Esophagus squamous epithelium (tissue), 5 donors: ENCODE data around the gene ZMIZ1. TPM values are rescaled to one million over a fixed set of nuclear protein-coding genes. Genes with fewer than 3 reads are reported as not detected.

Experiments
- DNase-seq: peaks from one replicate; lab custom pipeline; 2025; lab: John Stamatoyannopoulos, UW
- H3K27ac ChIP-seq, 4 donors: fragments of 200-600 bp; sonication (generic); one replicate each; pipeline ENCODE4 v1.5.1; 2016 to 2019; ENCODE audit warnings: mild to moderate bottlenecking in 1 of 4
- H3K27me3 ChIP-seq, 4 donors: fragments of 200-600 bp; sonication (generic); 1 replicate in 3 of 4; 2 replicates in 1 of 4; pipeline versions ENCODE4 v1.5.1 to v1.6.0; 2017 to 2021; ENCODE audit warnings: antibody characterized with exemption in 1 of 4
- H3K36me3 ChIP-seq, 3 donors: fragments of 200-600 bp; sonication (generic); one replicate each; pipeline ENCODE4 v1.5.1; 2016 to 2019
- H3K4me1 ChIP-seq, 3 donors: fragments of 200-600 bp; sonication (generic); one replicate each; pipeline ENCODE4 v1.5.1; 2017 to 2019
- H3K4me3 ChIP-seq, 4 donors: fragments of 200-600 bp; sonication (generic); 1 replicate in 3 of 4; 2 replicates in 1 of 4; pipeline ENCODE4 v1.5.1; 2016 to 2019; ENCODE audit warnings: mild to moderate bottlenecking in 2 of 4, moderate library complexity in 1 of 4
- H3K9me3 ChIP-seq, 3 donors: fragments of 200-600 bp; sonication (generic); one replicate each; pipeline ENCODE4 v1.5.1; 2016 to 2019
- POLR2A ChIP-seq, 4 donors: fragments of 450-650 bp; IDR thresholded peaks; one replicate each; pipeline ENCODE4 v1.6.1; 2017; ENCODE audit warnings: antibody characterized with exemption in 4 of 4, mild to moderate bottlenecking in 4 of 4, moderate library complexity in 3 of 4
- WGBS, 2 donors: methylation state at CpG; one replicate each; pipeline ENCODE4 v1.1.5; 2018; 5-methylcytosine and 5-hydroxymethylcytosine counted together
- intact Hi-C: fragments of 100-400 bp; cut with DNase I; formaldehyde crosslinking; loops from one replicate; pipeline ENCODE4 v1.15.0; 2022
- total RNA-seq, 4 donors: library from RNA; depleted of rRNA; stranded (reverse); fragments of >200 nt; gene quantifications; one replicate each; pipeline ENCODE4 v1.1.0, GENCODE V29; 2016
- TF ChIP-seq, protein P1 (sequence below), 6 experiments: fragments of 450-650 bp in 4 of 6; fragments of 200-600 bp in 2 of 6; sonication (generic) in 2 of 6; IDR thresholded peaks; one replicate each; pipeline ENCODE4 v1.5.1; 2016 to 2019; ENCODE audit warnings: antibody characterized with exemption in 6 of 6, mild to moderate bottlenecking in 4 of 6, moderate library complexity in 4 of 6
- donor health status: DM: yes; HTN: yes; CAD: no.

Gene ZMIZ1
- total RNA-seq, 4 donors from 2014 or later = 28.2 to 79.5 (median 40.4) TPM

DNA sequence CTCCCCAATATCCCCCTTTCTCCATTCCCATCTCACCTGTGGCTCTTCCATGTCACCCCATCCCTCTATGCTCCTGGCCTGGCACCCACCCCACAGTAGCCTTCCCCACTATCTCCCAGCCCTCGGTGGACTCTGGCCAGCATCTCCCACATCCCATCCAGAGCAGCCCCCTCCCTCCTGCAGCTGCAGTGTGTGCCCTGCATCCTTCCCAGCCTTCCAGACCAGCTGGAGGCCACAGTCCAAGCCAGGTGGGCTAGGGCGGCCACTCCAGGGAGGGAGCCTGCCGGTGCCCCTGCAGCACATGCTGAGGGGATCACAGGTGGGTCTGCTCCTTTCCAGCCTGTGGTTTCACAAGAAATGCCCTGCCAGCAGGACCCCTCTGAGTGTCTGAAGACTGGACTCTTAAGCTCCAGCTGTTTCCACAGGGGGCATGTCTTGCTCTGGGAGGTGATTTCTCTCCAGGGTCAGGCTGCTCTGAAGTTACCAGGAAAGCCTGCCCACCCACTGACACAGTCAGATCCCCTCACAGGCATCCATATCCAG is 187.6 kb downstream of the ZMIZ1 start:
- Histone ChIP-seq H3K4me3 (no peak overlapping the region), H3K27me3 (no peaks in the 10 kb centered on the region), H3K4me1 (peaks cover 33 to 76% (median 47%) of the 10 kb centered on the region in 3 donors), H3K36me3 (peaks cover 0 to 69% (median 0%) of the 10 kb centered on the region in 3 donors), H3K27ac (no peak overlapping the region), H3K9me3 (no peaks in the 10 kb centered on the region)
- TF ChIP-seq, protein P1, sequence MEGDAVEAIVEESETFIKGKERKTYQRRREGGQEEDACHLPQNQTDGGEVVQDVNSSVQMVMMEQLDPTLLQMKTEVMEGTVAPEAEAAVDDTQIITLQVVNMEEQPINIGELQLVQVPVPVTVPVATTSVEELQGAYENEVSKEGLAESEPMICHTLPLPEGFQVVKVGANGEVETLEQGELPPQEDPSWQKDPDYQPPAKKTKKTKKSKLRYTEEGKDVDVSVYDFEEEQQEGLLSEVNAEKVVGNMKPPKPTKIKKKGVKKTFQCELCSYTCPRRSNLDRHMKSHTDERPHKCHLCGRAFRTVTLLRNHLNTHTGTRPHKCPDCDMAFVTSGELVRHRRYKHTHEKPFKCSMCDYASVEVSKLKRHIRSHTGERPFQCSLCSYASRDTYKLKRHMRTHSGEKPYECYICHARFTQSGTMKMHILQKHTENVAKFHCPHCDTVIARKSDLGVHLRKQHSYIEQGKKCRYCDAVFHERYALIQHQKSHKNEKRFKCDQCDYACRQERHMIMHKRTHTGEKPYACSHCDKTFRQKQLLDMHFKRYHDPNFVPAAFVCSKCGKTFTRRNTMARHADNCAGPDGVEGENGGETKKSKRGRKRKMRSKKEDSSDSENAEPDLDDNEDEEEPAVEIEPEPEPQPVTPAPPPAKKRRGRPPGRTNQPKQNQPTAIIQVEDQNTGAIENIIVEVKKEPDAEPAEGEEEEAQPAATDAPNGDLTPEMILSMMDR (IDR thresholded peaks at IDR 0.05) = no peak
- no peak for TF ChIP-seq POLR2A (IDR thresholded peaks at IDR 0.05)
- intact Hi-C loops = no loop called here
- 85% methylated on average over 3 of the region's 3 CpGs; no CpG with 5 or more reads in 1 of the 2 donors for WGBS, 2 donors
- DNase-seq = no peak

DNA sequence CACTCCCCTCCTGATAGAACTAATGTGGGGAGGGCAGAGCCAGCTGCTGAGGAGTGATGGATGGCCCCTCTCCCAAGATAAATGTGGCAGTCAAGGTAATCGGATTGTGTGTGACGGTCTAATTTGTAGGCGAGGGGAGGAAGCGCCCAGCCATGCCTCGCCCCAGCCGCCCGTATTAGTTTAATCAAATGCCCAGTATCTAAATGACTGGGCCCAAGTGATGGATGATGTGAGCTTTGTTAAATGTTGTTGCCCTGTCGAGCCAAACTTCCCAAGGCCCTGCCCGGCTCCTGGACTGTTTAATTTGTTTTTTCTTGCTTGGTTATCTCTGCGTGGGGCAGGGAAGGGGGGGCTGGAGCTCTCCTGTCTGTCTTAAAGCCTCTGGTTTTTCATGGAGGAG is 190.1 kb downstream of the ZMIZ1 start:
- DNase-seq = no peak
- no peak overlapping the region for H3K4me3 ChIP-seq
- H3K9me3 ChIP-seq = no peaks in the 10 kb centered on the region
- H3K27me3 ChIP-seq = no peaks in the 10 kb centered on the region
- intact Hi-C loops = no loop called here
- no peak for TF ChIP-seq POLR2A (IDR thresholded peaks at IDR 0.05)
- TF ChIP-seq, protein P1 (IDR thresholded peaks at IDR 0.05) = no peak
- whole genome bisulfite sequencing, 2 donors = 68 to 91% methylated on average over 7 to 10 of the region's 10 CpGs
- no peak overlapping the region for H3K27ac ChIP-seq
- H3K36me3 ChIP-seq = peaks cover 0 to 67% (median 0%) of the 10 kb centered on the region in 3 donors
- H3K4me1 ChIP-seq = peaks cover 52 to 76% (median 61%) of the 10 kb centered on the region in 3 donors

DNA sequence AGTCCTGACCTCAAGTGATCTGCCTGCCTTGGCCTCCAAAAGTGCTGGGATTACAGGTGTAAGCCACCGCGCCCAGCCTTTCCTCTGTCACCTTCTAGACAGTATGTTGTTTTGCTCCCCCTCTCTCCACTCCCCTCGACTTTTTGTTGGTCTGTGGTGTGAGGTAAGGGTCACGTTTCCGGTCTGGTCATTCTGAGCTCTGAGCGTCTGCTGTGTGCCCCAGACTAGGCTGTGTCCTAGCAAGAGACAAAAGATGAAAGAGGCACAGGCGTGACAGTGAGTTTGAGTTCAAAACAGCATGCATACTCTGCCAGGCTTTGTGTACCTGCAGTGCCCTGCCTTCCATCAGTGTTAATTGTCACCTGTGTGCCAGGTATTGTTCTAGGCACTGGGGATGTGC is 191.1 kb downstream of the ZMIZ1 start:
- TF ChIP-seq, protein P1 (IDR thresholded peaks at IDR 0.05) = no peak
- no peak for TF ChIP-seq POLR2A (IDR thresholded peaks at IDR 0.05)
- Histone ChIP-seq H3K36me3 (peaks cover 0 to 60% (median 0%) of the 10 kb centered on the region in 3 donors), H3K27ac (peak overlapping the region in 3 of 4 donors; percentile 57 to 77 (median 62)), H3K9me3 (no peaks in the 10 kb centered on the region), H3K4me3 (no peak overlapping the region), H3K27me3 (no peaks in the 10 kb centered on the region), H3K4me1 (peaks cover 57 to 76% (median 63%) of the 10 kb centered on the region in 3 donors)
- intact Hi-C loops = no loop called here
- WGBS, 2 donors = 82 to 89% methylated on average over 7 of the region's 7 CpGs
- DNase-seq = no peak

DNA sequence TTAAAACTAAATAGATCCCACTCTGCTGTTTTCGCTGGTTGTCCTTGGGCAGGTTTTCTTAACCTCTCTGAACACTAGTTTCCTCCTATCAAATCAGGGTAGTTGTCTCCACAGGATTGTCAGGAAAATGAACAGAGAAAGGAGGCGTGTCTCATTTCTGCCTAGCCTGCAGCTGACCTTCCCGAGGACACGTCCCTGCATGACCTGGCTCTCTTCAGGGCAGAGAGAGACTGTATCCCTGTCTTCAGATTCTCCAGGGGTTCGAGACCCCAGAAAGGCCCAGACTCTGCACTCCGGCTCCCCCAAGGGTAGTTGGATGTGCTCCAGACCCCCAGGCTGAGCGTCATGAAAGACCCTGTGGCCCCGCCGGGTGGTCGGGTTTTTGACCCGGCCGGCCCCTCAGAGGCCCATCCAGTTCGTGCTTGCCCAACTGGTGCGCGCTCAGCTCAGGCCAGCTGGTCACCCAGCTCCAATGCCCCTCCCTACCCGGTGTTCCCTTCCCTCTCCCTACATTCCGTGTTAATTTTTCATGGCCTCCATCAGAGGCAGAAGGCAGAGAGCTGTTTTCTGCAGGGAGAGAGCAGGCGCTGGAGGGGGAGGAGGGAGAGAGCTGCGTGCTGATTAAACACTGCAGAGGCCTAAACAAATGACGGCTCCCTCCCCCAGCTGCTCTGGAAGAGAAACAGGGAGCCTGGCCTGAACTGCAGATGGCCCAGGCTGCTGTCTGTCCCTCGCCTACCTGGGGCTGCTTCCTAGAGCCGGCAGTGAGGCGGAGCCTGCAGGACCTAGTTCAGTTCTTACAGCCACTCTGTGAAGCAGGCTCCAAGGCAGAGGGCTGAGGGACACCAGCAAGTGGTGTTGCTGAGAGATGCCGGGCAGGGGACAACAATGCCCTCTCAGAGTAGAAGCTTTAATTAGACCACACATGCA is 192.3 kb downstream of the ZMIZ1 start:
- intact Hi-C loops = no loop called here
- H3K36me3 ChIP-seq = peaks cover 0 to 47% (median 0%) of the 10 kb centered on the region in 3 donors
- peak overlapping the region; percentile 20 to 77 (median 60) for H3K27ac ChIP-seq
- H3K9me3 ChIP-seq = no peaks in the 10 kb centered on the region
- peak overlapping the region in 1 of 4 donors; percentile 15 for H3K4me3 ChIP-seq
- H3K4me1 ChIP-seq = peaks cover 69 to 82% (median 72%) of the 10 kb centered on the region in 3 donors
- no peak for DNase-seq
- WGBS, 2 donors = 46 to 52% methylated on average over 6 to 15 of the region's 24 CpGs
- TF ChIP-seq POLR2A (IDR thresholded peaks at IDR 0.05) = no peak
- TF ChIP-seq, protein P1 (IDR thresholded peaks at IDR 0.05) = no peak
- H3K27me3 ChIP-seq = no peaks in the 10 kb centered on the region

DNA sequence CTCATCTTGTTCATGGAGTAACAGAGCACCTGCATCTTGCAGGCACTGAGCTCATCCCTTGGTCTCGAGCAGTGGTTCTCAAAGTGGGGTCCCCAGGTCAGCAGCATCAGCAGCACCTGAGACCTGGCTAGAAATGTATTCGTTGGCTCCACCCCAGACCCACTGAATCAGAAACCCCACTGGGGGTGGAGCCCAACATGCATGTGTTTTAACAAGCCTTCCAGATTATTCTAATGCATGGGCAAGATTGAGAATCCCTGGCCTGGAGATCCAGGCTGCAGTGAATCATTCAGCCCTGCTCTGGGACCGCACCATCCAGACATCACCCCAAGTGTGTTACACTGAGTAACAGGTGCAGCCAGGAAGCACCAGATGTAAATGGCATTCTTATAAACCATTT is 193.4 kb downstream of the ZMIZ1 start:
- Histone ChIP-seq H3K36me3 (peaks cover 0 to 40% (median 0%) of the 10 kb centered on the region in 3 donors), H3K27me3 (no peaks in the 10 kb centered on the region), H3K9me3 (no peaks in the 10 kb centered on the region), H3K27ac (peak overlapping the region in 3 of 4 donors; percentile 57 to 77 (median 62)), H3K4me3 (no peak overlapping the region), H3K4me1 (peaks cover 80 to 92% (median 82%) of the 10 kb centered on the region in 3 donors)
- DNase-seq = no peak
- 73 to 89% methylated on average over 2 of the region's 3 CpGs for WGBS, 2 donors
- intact Hi-C loops = no loop called here
- no peak for TF ChIP-seq POLR2A (IDR thresholded peaks at IDR 0.05)
- TF ChIP-seq, protein P1 (IDR thresholded peaks at IDR 0.05) = no peak
